Central memory CD8-positive, alpha-beta T cell (primary cell): ENCODE measurements around the gene GJC2.
"Not testable (repeated sequence)": the region's sequence is repeated elsewhere in the genome, so short reads cannot be mapped to it uniquely, and the experiment has no call there.

ENCODE experiments used
- ATAC-seq: fragments of 150-1000 bp; cut with Tn5 transposase; replicated peaks from 2 replicates; pipeline ENCODE4 v1.10.0; 2022; ENCODE audit warnings: mild to moderate bottlenecking, moderate FRiP score, moderate number of reproducible peaks; ENCODE audit not compliant: poor library complexity, severe bottlenecking; ENCODE audit errors: extremely low read depth
- DNase-seq, 2 donors: peaks; one replicate each; pipeline ENCODE4 v3.0.0; 2021; ENCODE audit warnings: low spot score in 2 of 2
- H3K27ac Mint-ChIP-seq: one replicate; pipeline ENCODE4 v1.8.0; 2022; ENCODE audit warnings: low read depth, mild to moderate bottlenecking, moderate library complexity, mixed read lengths
- H3K27me3 Mint-ChIP-seq: one replicate; pipeline ENCODE4 v1.8.0; 2022; ENCODE audit warnings: mixed read lengths
- H3K36me3 Mint-ChIP-seq: one replicate; pipeline ENCODE4 v1.8.0; 2022; ENCODE audit warnings: mild to moderate bottlenecking, moderate library complexity, mixed read lengths; ENCODE audit not compliant: insufficient read depth
- H3K4me1 Mint-ChIP-seq: one replicate; pipeline ENCODE4 v1.8.0; 2022; ENCODE audit warnings: mixed read lengths
- H3K4me3 Mint-ChIP-seq: one replicate; pipeline ENCODE4 v1.8.0; 2022; ENCODE audit warnings: mild to moderate bottlenecking, moderate library complexity, mixed read lengths
- H3K9me3 Mint-ChIP-seq: one replicate; pipeline ENCODE4 v1.8.0; 2022; ENCODE audit warnings: mixed read lengths

GJC2 gene

DNA sequence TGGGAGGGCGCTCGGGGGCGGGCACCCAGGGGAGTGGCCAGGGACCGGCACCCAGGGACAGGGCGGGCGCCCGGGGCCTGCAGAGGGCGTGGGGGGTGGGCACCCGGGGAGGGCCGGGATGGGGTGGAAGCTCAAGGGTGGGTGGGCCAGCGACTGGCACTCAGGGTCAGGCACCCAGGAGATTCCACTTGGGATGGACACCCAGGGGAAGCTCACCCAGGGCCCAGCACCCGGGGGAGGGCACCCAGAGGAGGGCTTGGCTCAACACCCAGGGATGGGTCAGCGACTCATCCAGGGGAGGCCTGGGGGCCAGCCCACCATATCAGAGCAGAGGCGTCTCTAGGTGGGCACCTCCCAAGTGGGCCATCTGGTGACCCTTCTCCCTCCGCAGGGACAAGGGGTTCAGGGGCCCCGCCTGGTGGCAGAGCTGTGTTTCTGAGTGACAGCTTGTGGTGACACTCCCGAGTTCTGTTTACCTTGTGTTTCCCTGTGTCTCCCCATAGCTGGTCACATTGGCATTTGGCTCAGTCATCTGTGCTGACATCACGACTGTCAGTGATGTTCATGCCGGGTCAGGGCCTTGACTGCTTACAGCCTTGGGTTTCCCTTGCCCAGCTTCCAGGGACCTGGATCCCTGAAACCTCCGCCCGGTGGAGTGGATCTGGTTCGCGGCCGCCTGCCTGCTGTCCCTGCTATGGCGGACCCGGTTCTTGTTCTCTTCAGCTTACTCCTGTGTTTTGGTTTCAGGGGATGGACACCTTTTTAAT is 16.6 kb downstream of the GJC2 start:
- H3K27ac Mint-ChIP-seq = peak overlapping the region; percentile 95
- DNase-seq (peak; percentile 52 to 65), ATAC-seq (peak; percentile 26)
- H3K4me1 Mint-ChIP-seq = peaks cover 42% of the 10 kb centered on the region
- peak overlapping the region; percentile 82 for H3K4me3 Mint-ChIP-seq
- no peaks in the 10 kb centered on the region for H3K27me3 Mint-ChIP-seq
- H3K9me3 Mint-ChIP-seq = no peaks in the 10 kb centered on the region
- H3K36me3 Mint-ChIP-seq = peaks cover 24% of the 10 kb centered on the region

DNA sequence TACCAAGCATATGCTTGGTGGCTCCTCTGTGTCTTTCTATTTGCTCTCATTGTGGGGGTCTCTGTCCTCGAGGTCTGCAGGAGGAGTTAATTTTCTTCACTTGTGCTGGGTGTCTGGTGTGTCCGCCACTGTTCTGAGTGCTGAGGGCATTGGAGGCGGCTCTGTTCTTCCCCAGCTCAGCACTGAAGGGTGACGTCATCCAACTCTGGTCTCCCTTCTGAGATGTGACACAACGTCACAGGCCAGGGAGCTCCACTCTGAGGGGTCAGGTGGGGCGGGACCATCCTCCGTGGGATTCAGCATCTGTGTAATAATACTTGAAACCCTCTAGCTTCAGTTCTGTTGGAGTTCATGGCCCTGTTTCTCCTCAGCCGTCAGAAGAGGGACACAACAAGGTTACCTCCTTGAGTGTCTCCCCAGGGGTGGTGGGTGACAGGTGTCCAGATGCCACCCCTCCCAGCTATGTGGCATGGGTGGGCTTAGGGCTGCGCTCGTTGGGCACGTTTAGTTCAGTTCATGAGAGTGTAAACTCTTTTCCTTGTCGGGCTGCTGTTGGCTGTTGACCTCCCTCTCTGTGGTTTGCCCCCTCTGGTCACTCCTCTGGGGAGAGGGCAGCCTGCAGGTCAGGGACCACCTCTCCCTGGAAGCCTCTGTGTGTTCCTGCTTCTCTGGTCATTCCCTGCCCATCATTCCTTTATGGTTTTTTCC is 19.0 kb downstream of the GJC2 start:
- no peak for ATAC-seq
- no peaks in the 10 kb centered on the region for H3K9me3 Mint-ChIP-seq
- H3K4me1 Mint-ChIP-seq = peaks cover 52% of the 10 kb centered on the region

DNA sequence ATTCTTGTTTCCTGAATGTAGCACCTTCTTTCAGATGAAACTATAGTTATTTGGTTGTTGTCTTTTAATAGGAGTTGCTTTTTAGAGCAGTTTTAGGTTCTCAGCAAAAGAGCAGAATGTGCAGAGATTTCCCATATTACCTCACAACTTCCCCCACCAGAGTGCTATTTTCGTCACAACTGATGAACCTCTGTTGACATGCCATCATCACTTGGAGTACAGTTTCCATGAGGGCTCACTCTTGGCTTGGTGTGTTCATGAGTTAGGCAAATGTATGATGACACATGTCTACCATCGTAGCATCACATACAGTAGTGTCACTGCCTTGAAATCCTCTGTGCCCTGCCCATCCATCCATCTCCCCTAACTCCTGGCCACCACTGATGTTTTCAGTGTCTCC is 19.6 kb downstream of the GJC2 start:
- no peaks in the 10 kb centered on the region for H3K27me3 Mint-ChIP-seq
- ATAC-seq = no peak
- no peak for DNase-seq
- no peaks in the 10 kb centered on the region for H3K9me3 Mint-ChIP-seq
- peaks cover 26% of the 10 kb centered on the region for H3K36me3 Mint-ChIP-seq
- H3K4me1 Mint-ChIP-seq = peaks cover 48% of the 10 kb centered on the region
- H3K4me3 Mint-ChIP-seq = no peak overlapping the region
- H3K27ac Mint-ChIP-seq = peak overlapping the region; percentile 52

More for the DNA sequence above, 19.0 kb downstream of the GJC2 start:
- H3K27ac Mint-ChIP-seq = peak overlapping the region; percentile 52
- no peak overlapping the region for H3K4me3 Mint-ChIP-seq
- H3K27me3 Mint-ChIP-seq = no peaks in the 10 kb centered on the region
- no peak for DNase-seq
- H3K36me3 Mint-ChIP-seq = peaks cover 27% of the 10 kb centered on the region

DNA sequence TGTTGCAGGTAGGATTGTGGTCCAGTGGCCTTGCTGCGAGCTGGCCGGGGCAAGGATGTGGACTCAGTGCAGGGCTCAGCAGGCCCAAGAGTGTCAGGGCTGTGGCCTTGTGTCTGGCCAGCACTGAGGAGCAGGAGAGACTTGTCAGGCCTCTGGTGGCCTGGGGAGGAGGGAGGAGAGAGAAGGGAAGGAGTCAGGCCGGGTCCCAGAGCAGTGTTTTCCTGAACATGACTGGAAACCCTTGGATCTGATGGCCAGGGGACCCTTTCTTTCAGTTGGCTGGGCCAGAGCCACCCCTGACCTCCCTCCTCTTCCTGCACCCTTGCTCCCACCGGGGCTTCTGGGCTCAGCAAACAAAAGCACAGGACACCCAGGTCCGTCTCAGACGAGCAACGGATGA is 20.9 kb downstream of the GJC2 start:
- no peaks in the 10 kb centered on the region for H3K27me3 Mint-ChIP-seq
- H3K9me3 Mint-ChIP-seq = no peaks in the 10 kb centered on the region
- H3K4me1 Mint-ChIP-seq = peaks cover 40% of the 10 kb centered on the region
- ATAC-seq = no peak
- no peak overlapping the region for H3K4me3 Mint-ChIP-seq
- H3K27ac Mint-ChIP-seq = no peak overlapping the region
- no peak for DNase-seq
- H3K36me3 Mint-ChIP-seq = peaks cover 27% of the 10 kb centered on the region

- Mint-ChIP-seq H3K36me3 (peaks cover 26% of the 10 kb centered on the region), H3K27ac (peak overlapping the region; percentile 51), H3K27me3 (no peaks in the 10 kb centered on the region), H3K4me1 (peaks cover 40% of the 10 kb centered on the region), H3K4me3 (no peak overlapping the region), H3K9me3 (no peaks in the 10 kb centered on the region)
- DNase-seq (no peak), ATAC-seq (no peak)
Observed at GRCh38 chr1:228171221-228171891, 21.6 kb downstream of the GJC2 start.

- peaks cover 31% of the 10 kb centered on the region for H3K4me1 Mint-ChIP-seq
- peak overlapping the region; percentile 76 for H3K27ac Mint-ChIP-seq
- H3K36me3 Mint-ChIP-seq = peaks cover 22% of the 10 kb centered on the region
- no peaks in the 10 kb centered on the region for H3K9me3 Mint-ChIP-seq
- no peak for ATAC-seq
- H3K27me3 Mint-ChIP-seq = no peaks in the 10 kb centered on the region
- no peak for DNase-seq
- no peak overlapping the region for H3K4me3 Mint-ChIP-seq
Observed at GRCh38 chr1:228172591-228173527, 23.1 kb downstream of the GJC2 start.

DNA sequence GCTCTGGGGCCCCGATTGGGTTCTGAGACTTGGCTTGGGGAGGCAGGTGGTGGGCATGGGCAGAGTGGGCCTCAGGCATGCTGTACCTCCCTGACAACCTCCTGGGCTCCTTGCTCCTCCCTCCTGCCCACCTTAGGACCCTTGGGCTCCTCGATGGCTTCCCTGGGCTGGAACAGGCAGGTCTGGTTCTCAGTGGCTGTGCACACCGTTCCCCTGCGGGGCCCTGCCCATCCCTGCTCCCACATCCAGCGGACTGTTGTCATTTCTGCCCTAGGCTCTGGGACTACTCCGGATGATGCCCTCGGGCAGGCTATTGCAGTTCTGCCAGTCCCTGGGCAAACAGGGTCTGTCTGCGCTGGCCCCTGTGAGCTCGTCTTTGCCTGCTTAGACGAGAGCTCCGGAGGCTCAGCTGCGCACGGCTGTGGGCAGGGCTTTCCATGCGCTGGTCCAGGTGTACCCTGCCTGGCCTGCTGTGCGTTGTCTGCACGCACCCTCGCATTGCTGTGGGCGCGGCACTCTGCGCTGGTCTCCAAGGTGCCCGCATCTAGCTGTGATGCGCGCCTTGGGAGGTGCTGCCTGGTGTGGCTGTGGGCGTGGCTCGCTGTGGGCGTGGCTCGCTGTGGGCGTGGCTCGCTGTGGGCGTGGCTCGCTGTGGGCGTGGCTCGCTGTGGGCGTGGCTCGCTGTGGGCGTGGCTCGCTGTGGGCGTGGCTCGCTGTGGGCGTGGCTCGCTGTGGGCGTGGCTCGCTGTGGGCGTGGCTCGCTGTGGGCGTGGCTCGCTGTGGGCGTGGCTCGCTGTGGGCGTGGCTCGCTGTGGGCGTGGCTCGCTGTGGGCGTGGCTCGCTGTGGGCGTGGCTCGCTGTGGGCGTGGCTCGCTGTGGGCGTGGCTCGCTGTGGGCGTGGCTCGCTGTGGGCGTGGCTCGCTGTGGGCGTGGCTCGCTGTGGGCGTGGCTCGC is 24.1 kb downstream of the GJC2 start:
- H3K27me3 Mint-ChIP-seq, H3K9me3 Mint-ChIP-seq, H3K4me3 Mint-ChIP-seq, H3K27ac Mint-ChIP-seq, DNase-seq: not testable (repeated sequence)
- peaks cover 25% of the 10 kb centered on the region for H3K4me1 Mint-ChIP-seq
- peaks cover 26% of the 10 kb centered on the region for H3K36me3 Mint-ChIP-seq
- peak; percentile 35 for ATAC-seq

DNA sequence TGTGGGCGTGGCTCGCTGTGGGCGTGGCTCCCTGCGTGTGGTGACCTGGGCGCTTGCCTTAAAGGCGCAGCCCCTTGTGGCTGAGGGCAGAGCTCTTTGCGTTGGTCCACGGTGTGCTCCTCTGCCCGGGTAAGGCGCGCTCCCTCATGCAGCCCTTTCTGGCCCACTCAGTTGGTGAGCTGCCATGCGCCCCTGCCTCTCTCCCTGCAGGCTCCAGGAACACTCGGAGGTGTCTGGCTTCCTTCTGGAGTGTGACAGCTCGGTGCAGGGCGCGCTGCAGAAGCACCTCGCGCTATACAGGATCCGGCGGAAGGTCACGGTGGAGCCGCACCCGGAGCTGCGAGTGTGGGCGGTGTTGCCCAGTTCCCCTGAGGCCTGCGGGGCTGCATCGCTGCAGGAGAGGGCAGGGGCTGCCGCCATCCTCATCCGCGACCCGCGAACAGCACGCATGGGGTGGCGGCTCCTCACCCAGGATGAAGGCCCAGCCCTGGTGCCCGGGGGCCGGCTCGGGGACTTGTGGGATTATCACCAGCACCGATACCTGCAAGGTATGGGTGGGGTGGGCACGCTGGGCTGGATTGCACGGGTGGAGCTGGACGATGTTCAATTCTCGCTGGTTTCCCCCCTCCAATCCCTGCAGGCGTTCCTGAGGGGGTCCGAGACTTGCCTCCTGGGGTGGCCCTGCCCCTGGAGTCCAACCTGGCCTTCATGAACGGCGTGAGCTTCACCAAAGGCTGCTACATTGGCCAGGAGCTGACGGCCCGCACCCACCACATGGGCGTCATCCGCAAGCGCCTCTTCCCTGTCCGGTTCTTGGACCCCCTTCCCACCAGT is 25.0 kb downstream of the GJC2 start:
- ATAC-seq = peak; percentile 57
- no peaks in the 10 kb centered on the region for H3K9me3 Mint-ChIP-seq
- no peak overlapping the region for H3K27ac Mint-ChIP-seq
- DNase-seq = peak; percentile 40 to 45
- peaks cover 24% of the 10 kb centered on the region for H3K36me3 Mint-ChIP-seq
- H3K27me3 Mint-ChIP-seq = no peaks in the 10 kb centered on the region
- H3K4me3 Mint-ChIP-seq = no peak overlapping the region
- peaks cover 17% of the 10 kb centered on the region for H3K4me1 Mint-ChIP-seq

DNA sequence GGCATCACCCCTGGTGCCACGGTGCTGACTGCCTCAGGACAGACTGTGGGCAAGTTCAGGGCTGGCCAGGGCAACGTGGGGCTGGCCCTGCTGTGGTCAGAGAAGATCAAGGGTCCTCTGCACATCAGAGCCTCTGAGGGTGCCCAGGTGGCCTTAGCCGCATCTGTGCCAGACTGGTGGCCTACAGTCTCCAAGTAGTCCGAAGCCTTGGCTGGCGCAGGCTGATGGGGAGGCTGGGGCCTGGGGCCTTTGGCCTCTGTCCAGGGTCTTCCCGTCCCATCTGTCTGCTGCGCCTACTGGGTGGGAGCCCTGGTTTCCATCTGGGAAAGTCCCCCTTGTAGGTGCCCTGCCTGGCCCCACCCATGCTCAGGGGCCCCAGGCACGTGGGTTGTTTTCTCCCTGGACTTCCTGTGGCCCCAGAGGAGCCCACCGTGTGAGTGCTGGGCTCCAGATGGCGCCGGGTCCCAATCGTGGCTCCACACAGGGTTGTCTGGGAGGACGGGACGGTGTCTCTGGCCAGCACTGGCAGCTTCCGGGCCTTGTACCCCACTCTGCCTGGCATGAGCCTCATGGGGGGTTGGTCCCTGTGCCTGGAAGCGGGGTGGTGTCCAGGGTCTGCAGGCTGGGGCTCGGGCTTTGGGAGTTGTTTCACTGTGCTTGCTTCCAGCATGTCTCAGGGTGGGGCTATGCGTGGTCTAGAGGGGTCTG is 25.7 kb downstream of the GJC2 start:
- Mint-ChIP-seq H3K27me3 (no peaks in the 10 kb centered on the region), H3K4me3 (no peak overlapping the region), H3K9me3 (no peaks in the 10 kb centered on the region), H3K4me1 (peaks cover 15% of the 10 kb centered on the region), H3K27ac (no peak overlapping the region), H3K36me3 (peaks cover 22% of the 10 kb centered on the region)
- DNase-seq (no peak), ATAC-seq (no peak)

DNA sequence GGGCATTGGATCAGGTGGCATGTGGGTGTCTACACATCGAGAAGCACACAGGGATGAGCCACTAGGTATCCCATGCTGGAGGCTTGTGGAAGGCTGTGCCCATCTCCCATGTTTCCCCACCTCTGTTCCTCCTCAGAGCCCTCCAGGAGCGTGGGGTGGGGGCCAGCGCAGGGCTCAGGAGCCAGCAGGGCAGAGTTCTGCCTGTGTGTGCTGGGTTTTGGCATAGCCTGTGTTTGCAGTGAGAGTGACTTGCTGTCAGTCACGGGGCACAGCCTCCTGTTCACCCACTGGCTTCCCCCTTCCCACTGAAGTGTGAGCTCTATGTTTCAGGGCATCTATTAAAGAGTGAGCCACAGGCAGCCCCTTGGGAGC is 26.3 kb downstream of the GJC2 start:
- H3K4me3 Mint-ChIP-seq = no peak overlapping the region
- H3K27me3 Mint-ChIP-seq = no peaks in the 10 kb centered on the region
- peaks cover 15% of the 10 kb centered on the region for H3K4me1 Mint-ChIP-seq
- no peaks in the 10 kb centered on the region for H3K9me3 Mint-ChIP-seq
- DNase-seq (no peak), ATAC-seq (no peak)
- no peak overlapping the region for H3K27ac Mint-ChIP-seq
- peaks cover 21% of the 10 kb centered on the region for H3K36me3 Mint-ChIP-seq
